ENCODE data around the gene DYRK1A. TPM values are rescaled to one million over a fixed set of nuclear protein-coding genes. Genes with fewer than 3 reads are reported as not detected.

DYRK1A gene
- total and polyA plus RNA-seq, 11 donors, result 24.5 to 96.6 (median 69.0) TPM

- peak; percentile 81 to 87 (median 84) for ATAC-seq
- H3K9me3 ChIP-seq, result no peaks in the 10 kb centered on the region
- DNase-seq, result peak in 4 of 5 donors; percentile 37 to 85 (median 51)
- WGBS, 4 donors, result 39 to 54% (median 49%) methylated on average over 10 of the region's 10 CpGs
- no peaks in the 10 kb centered on the region for H3K36me3 ChIP-seq
- peak in 1 of 2 donors; percentile 19 for TF ChIP-seq POLR2A (IDR thresholded peaks at IDR 0.05)
- no peak for TF ChIP-seq CTCF (IDR thresholded peaks at IDR 0.05)
- H3K4me1 ChIP-seq, result peaks cover 0 to 43% (median 23%) of the 10 kb centered on the region in 12 donors
- no peak overlapping the region for H3K4me3 ChIP-seq
- H3K27me3 ChIP-seq, result no peaks in the 10 kb centered on the region
- intact Hi-C loops (cut with DNase I), result loop anchor here in 2 of 10 donors (1.0 to 2.0 kb wide), 2 partner anchors 20 to 22 kb away; no protein-coding TSS in a partner anchor
- H3K27ac ChIP-seq, result peak overlapping the region; percentile 37 to 86 (median 70)
Observed at GRCh38 chr21:37553078-37553481, 186.5 kb downstream of the DYRK1A start.

GRCh38 chr21:37554661-37555379 is 188.2 kb downstream of the DYRK1A start:
- no peaks in the 10 kb centered on the region for H3K36me3 ChIP-seq

GRCh38 chr21:37555672-37556261 is 189.2 kb downstream of the DYRK1A start:
- ATAC-seq, result peak; percentile 70 to 82 (median 76)
- TF ChIP-seq CTCF (IDR thresholded peaks at IDR 0.05), result no peak
- peak in 1 of 2 donors; percentile 16 for TF ChIP-seq POLR2A (IDR thresholded peaks at IDR 0.05)
- WGBS, 4 donors, result 42 to 60% (median 48%) methylated on average over 15 of the region's 15 CpGs
- Histone ChIP-seq H3K4me1 (peaks cover 0 to 42% (median 23%) of the 10 kb centered on the region in 12 donors), H3K27me3 (no peaks in the 10 kb centered on the region), H3K27ac (peak overlapping the region; percentile 27 to 87 (median 50)), H3K9me3 (no peaks in the 10 kb centered on the region), H3K4me3 (no peak overlapping the region), H3K36me3 (no peaks in the 10 kb centered on the region)
- peak in 2 of 5 donors; percentile 50 to 83 for DNase-seq
- intact Hi-C loops (cut with DNase I), result no loop called here

More at GRCh38 chr21:37554661-37555379, 188.2 kb downstream of the DYRK1A start:
- no peak overlapping the region for H3K4me3 ChIP-seq
- ATAC-seq, result no peak
- WGBS, 4 donors, result 83 to 88% (median 86%) methylated on average over 15 of the region's 15 CpGs
- H3K27me3 ChIP-seq, result no peaks in the 10 kb centered on the region
- H3K9me3 ChIP-seq, result no peaks in the 10 kb centered on the region
- peaks cover 0 to 43% (median 23%) of the 10 kb centered on the region in 12 donors for H3K4me1 ChIP-seq
- intact Hi-C loops (cut with DNase I), result no loop called here
- peak overlapping the region in 10 of 12 donors; percentile 27 to 87 (median 56) for H3K27ac ChIP-seq
- TF ChIP-seq POLR2A (IDR thresholded peaks at IDR 0.05) (no peak), CTCF (IDR thresholded peaks at IDR 0.05) (no peak)
- DNase-seq, result no peak

- Histone ChIP-seq H3K27ac (peak overlapping the region in 8 of 12 donors; percentile 25 to 87 (median 40)), H3K27me3 (no peaks in the 10 kb centered on the region), H3K9me3 (no peaks in the 10 kb centered on the region), H3K36me3 (no peaks in the 10 kb centered on the region), H3K4me1 (peaks cover 0 to 26% (median 9%) of the 10 kb centered on the region in 12 donors), H3K4me3 (peak overlapping the region in 2 of 12 donors; percentile 6 to 22)
- TF ChIP-seq CTCF (IDR thresholded peaks at IDR 0.05) (no peak), POLR2A (IDR thresholded peaks at IDR 0.05) (no peak)
- DNase-seq (no peak), ATAC-seq (no peak)
- intact Hi-C loops (cut with DNase I), result no loop called here
- 50 to 68% (median 52%) methylated on average over 8 of the region's 8 CpGs for WGBS, 4 donors
Observed at GRCh38 chr21:37557261-37557950, 190.8 kb downstream of the DYRK1A start.

All from heart left ventricle (tissue), 16 donors.